ENCODE data around the gene DGKB. TPM values are rescaled to one million over a fixed set of nuclear protein-coding genes. Genes with fewer than 3 reads are reported as not detected.

DGKB gene
- total RNA-seq, 1 donor: not detected

GRCh38 chr7:14769261-14769660 is 133.3 kb downstream of the DGKB start:
- no peak for TF ChIP-seq CTCF (IDR thresholded peaks at IDR 0.05; ENCODE audit: insufficient read depth, low read depth, low read length)
- DNase-seq (ENCODE audit: low read depth): no peak
- H3K4me3 ChIP-seq (ENCODE audit: low read depth, low read length): no peak overlapping the region

- DNase-seq (ENCODE audit: low read depth): peak; percentile 11
- TF ChIP-seq CTCF (IDR thresholded peaks at IDR 0.05; ENCODE audit: insufficient read depth, low read depth, low read length): no peak
- no peak overlapping the region for H3K4me3 ChIP-seq (ENCODE audit: low read depth, low read length)
These were observed 134.7 kb downstream of the DGKB start for GRCh38 chr7:14767716-14768425.

GRCh38 chr7:14766747-14767146 is 135.8 kb downstream of the DGKB start:
- TF ChIP-seq CTCF (IDR thresholded peaks at IDR 0.05; ENCODE audit: insufficient read depth, low read depth, low read length): no peak
- DNase-seq (ENCODE audit: low read depth): no peak
- no peak overlapping the region for H3K4me3 ChIP-seq (ENCODE audit: low read depth, low read length)

GRCh38 chr7:14765731-14766130 is 136.8 kb downstream of the DGKB start:
- DNase-seq (ENCODE audit: low read depth): no peak
- H3K4me3 ChIP-seq (ENCODE audit: low read depth, low read length): no peak overlapping the region
- no peak for TF ChIP-seq CTCF (IDR thresholded peaks at IDR 0.05; ENCODE audit: insufficient read depth, low read depth, low read length)

GRCh38 chr7:14762561-14762960 is 140.0 kb downstream of the DGKB start:
- no peak for TF ChIP-seq CTCF (IDR thresholded peaks at IDR 0.05; ENCODE audit: insufficient read depth, low read depth, low read length)
- no peak overlapping the region for H3K4me3 ChIP-seq (ENCODE audit: low read depth, low read length)
- DNase-seq (ENCODE audit: low read depth): no peak

- DNase-seq (ENCODE audit: low read depth): peak; percentile 66
- H3K4me3 ChIP-seq (ENCODE audit: low read depth, low read length): no peak overlapping the region
- TF ChIP-seq CTCF (IDR thresholded peaks at IDR 0.05; ENCODE audit: insufficient read depth, low read depth, low read length): no peak
These were observed 140.8 kb downstream of the DGKB start for GRCh38 chr7:14761510-14762296.

Measured in fibroblast of villous mesenchyme (primary cell).